Amniotic epithelial cell (primary cell): ENCODE measurements around the gene GPR6.

Experiments used
- DNase-seq: peaks from one replicate; pipeline ENCODE4 v3.0.0-alpha.2; 2010; ENCODE audit warnings: low read depth

The GPR6 gene

GRCh38 chr6:109999740-110000139 is 21.6 kb downstream of the GPR6 start:
- DNase-seq = no peak

DNA sequence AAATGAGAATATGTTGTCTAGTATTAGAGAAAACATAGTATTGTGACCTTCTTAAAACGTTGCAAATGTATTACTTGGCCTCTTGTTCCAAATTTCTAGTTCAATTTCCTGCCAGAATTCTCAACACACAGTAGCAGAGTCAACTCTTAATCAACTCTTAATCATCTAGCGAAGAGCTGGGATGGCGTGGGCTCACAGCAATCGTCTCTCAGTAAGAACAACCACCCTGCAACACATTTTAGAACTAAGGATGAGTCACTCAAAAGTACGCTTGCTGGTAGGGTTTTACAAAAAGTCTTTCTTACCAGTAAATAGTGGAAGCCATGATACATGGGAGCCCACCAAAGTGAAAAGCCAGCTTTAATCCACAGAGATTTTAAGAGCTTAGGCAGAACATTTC is 24.6 kb downstream of the GPR6 start:
- DNase-seq = no peak

DNA sequence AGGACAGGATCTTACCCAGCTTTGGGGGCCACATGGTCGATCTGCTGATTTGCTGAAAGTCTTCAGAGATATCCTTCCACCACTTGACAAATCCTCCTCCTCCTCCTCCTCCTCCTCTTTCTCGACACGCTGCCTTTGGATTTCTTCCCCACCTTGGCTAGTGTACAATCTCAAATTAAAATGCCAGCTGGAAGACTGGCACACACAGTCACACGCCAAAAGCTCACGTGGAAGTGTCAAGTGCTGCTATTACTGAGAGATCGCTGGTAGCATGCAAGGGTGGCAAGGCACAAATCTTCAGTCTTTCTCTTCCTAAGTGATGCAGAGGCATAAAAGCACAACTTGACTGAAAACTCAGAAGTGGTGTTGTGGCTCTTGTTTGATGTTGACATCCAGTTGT is 35.3 kb downstream of the GPR6 start:
- DNase-seq = no peak

- DNase-seq = no peak
These were observed 37.1 kb downstream of the GPR6 start for GRCh38 chr6:110015206-110015605.

- no peak for DNase-seq
These were observed 39.2 kb downstream of the GPR6 start for GRCh38 chr6:110017306-110017705.

GRCh38 chr6:110017946-110018345 is 39.8 kb downstream of the GPR6 start:
- no peak for DNase-seq

DNA sequence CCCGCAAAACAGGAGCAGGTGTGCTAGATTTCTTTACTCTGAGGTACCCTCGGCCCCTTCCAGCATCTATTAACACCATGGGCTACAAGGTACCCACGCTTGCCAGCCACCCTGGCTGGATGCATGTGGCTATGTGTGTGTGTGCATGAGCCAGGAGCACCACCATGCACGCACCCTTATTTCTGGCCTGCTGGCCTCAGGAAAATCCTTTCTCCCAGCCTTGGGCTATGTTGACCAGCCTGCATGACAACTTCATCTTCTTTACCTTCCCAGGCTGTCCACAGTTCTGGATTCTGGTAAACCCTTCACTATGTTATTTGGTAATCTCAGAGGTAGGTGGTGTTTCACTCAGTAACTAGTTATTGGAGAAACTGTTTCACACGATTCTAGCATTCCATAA is 40.4 kb downstream of the GPR6 start:
- DNase-seq = no peak

- no peak for DNase-seq
These were observed 42.8 kb downstream of the GPR6 start for GRCh38 chr6:110020888-110021287.

DNA sequence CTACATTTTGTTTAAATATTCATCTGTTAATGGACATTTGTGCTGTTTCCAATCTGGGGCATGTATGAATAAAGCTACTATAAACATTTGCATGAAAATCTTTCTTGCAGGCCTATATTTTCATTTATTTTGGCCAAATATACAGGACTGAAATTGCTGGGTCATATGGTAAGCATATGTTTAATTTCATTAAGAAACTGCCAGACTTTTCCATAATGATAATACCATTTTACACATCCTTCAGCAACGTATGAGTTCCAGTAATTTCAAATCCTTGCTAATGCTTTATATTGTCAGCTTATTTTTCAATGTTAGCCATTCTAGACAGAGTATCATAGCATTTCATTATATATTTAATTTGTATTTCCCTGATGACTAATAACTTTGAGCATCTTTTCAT is 51.0 kb downstream of the GPR6 start:
- DNase-seq = no peak
